Neural progenitor cell (in vitro differentiated cells): ENCODE results near the gene MYL5.

Experiments used
- EZH2 ChIP-seq: fragments of 200-600 bp; sonication (generic); IDR thresholded peaks from 2 replicates; pipeline ENCODE4 v1.6.1; 2017; ENCODE audit warnings: antibody characterized with exemption, mild to moderate bottlenecking, moderate library complexity
- TF ChIP-seq, protein P1 (sequence below): fragments of 200-600 bp; sonication (generic); IDR thresholded peaks from 2 replicates; pipeline ENCODE4 v1.5.1; 2017; ENCODE audit warnings: antibody characterized with exemption, mild to moderate bottlenecking

DNA sequence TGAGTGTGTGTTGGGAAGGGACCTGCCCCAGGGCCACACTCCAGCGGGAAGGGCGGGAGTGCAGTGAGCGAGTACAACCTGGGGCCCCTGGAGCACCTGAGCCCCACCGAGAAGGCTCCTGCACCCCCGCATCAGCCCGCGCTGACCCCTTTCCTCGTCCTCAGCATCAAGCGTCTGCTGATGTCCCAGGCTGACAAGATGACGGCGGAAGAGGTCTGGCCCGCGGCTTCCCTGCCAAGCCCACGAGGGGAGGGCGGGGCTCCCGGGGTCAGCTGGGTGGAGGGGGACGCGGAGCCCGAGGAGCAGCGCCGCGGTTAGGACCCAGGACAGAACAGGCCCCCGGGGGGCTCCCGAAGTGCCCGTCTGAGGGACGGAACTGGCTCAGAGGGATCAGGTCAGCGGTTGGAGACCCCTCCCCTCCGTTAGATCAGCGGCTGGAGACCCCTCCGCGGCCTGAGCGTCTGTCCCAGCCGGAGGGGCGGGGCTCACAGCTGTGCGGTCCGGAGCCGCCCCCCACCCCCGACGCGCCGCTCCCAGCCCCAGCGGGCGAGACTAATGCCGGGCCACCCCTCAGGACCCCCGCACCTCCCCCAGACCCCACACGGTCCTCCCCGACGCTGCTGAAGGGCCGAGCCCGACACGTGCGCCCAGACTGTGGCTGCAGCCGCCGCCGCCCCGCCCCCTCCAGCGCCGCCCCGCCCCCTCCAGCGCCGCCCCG lies 6.7 kb downstream of the MYL5 start:
- TF ChIP-seq EZH2: no peak
- TF ChIP-seq, protein P1, sequence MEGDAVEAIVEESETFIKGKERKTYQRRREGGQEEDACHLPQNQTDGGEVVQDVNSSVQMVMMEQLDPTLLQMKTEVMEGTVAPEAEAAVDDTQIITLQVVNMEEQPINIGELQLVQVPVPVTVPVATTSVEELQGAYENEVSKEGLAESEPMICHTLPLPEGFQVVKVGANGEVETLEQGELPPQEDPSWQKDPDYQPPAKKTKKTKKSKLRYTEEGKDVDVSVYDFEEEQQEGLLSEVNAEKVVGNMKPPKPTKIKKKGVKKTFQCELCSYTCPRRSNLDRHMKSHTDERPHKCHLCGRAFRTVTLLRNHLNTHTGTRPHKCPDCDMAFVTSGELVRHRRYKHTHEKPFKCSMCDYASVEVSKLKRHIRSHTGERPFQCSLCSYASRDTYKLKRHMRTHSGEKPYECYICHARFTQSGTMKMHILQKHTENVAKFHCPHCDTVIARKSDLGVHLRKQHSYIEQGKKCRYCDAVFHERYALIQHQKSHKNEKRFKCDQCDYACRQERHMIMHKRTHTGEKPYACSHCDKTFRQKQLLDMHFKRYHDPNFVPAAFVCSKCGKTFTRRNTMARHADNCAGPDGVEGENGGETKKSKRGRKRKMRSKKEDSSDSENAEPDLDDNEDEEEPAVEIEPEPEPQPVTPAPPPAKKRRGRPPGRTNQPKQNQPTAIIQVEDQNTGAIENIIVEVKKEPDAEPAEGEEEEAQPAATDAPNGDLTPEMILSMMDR: no peak
